Muscle layer of colon (tissue), 2 donors: ENCODE data around the gene POU2F1.

Experiments used
- H3K27ac ChIP-seq: one replicate; pipeline ENCODE4 v1.7.0; 2013; ENCODE audit warnings: low read depth, mild to moderate bottlenecking, low read length, moderate library complexity
- H3K27me3 ChIP-seq, 2 donors: one replicate each; pipeline ENCODE4 v1.7.0; 2013; ENCODE audit warnings: low read length in 2 of 2, mild to moderate bottlenecking in 2 of 2; ENCODE audit not compliant: insufficient read depth in 2 of 2, control insufficient read depth in 1 of 2
- H3K36me3 ChIP-seq: one replicate; pipeline ENCODE4 v1.7.0; 2013; ENCODE audit warnings: mild to moderate bottlenecking, low read length; ENCODE audit not compliant: insufficient read depth
- H3K4me1 ChIP-seq: one replicate; pipeline ENCODE4 v1.7.0; 2013; ENCODE audit warnings: mild to moderate bottlenecking, low read length; ENCODE audit not compliant: insufficient read depth
- H3K4me3 ChIP-seq, 2 donors: one replicate each; pipeline ENCODE4 v1.7.0; 2013; ENCODE audit warnings: low read length in 2 of 2, low read depth in 1 of 2, mild to moderate bottlenecking in 1 of 2, moderate library complexity in 1 of 2
- H3K9ac ChIP-seq: one replicate; pipeline ENCODE4 v1.7.0; 2013; ENCODE audit warnings: low read length
- H3K9me3 ChIP-seq: one replicate; pipeline ENCODE4 v1.7.0; 2013; ENCODE audit warnings: mild to moderate bottlenecking, low read length
- donor health status: abdominal sarcoma.
- donor health status: Adenocarcinoma of cecum.

The POU2F1 gene

DNA sequence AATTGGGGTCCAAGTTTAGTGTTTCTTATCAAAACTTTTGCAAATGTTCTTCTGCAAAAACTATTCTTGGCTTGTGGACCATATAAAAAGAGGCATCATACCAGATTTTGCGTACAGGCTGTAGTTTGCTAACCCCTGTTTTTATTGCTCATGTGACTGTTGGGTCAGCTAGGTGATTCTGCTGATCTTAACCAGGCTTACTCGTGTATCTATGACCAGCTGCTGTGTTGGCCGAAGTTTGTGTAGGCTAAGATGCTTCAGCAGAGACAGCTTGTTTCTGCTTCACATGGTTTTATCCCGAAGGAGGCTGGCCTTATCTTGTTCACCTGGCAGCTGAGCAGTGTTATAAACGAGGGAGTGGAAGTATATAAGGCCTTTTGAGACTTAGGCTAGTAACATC, 38.2 kb downstream of the POU2F1 start:
- Histone ChIP-seq H3K9ac (no peak overlapping the region), H3K27ac (no peak overlapping the region), H3K9me3 (no peaks in the 10 kb centered on the region), H3K36me3 (no peaks in the 10 kb centered on the region), H3K27me3 (no peaks in the 10 kb centered on the region), H3K4me1 (peaks cover 58% of the 10 kb centered on the region), H3K4me3 (peak overlapping the region in 1 of 2 donors; percentile 3)

DNA sequence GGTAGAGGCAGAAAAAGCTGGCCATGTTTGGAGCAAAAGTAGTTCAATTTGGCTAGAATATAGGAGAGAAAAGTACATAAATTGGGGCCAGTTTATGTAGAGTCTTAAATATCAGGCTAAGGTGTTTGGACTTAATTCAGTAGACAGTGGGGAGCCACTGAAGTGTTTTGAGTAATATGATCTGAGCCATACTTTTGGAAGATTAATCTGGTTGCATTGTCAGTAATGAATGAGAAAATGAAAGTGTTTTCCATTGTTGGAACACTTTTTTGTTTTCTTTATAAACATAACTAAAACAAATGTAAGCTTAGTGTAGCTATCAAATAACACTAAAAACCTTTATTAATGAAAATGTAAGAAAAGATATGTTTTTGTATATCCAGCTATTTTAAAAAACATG, 42.1 kb downstream of the POU2F1 start:
- H3K4me1 ChIP-seq = peaks cover 49% of the 10 kb centered on the region
- no peaks in the 10 kb centered on the region for H3K36me3 ChIP-seq
- H3K27ac ChIP-seq = no peak overlapping the region
- no peak overlapping the region for H3K9ac ChIP-seq
- H3K9me3 ChIP-seq = no peaks in the 10 kb centered on the region
- H3K27me3 ChIP-seq = no peaks in the 10 kb centered on the region
- H3K4me3 ChIP-seq = no peak overlapping the region

DNA sequence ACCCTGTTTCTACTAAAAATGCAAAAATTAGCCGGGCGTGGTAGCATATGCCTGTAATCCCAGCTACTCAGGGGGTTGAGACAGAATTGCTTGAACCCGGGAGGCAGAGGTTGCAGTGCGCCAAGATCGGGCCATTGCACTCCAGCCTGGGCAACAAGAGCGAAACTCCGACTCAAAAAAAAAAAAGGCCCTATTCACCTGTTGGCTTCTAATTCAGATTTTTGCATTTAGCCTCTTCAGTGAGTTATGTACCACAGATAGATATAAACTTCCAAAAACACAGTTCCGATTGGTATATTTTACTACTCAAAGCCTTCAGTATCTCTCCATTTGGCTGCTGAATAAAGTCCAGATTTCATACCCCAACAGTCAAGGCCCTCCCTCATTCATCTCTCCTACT, 42.7 kb downstream of the POU2F1 start:
- Histone ChIP-seq H3K4me1 (peaks cover 50% of the 10 kb centered on the region), H3K4me3 (no peak overlapping the region), H3K36me3 (no peaks in the 10 kb centered on the region), H3K9me3 (no peaks in the 10 kb centered on the region), H3K27me3 (no peaks in the 10 kb centered on the region), H3K9ac (no peak overlapping the region), H3K27ac (no peak overlapping the region)

DNA sequence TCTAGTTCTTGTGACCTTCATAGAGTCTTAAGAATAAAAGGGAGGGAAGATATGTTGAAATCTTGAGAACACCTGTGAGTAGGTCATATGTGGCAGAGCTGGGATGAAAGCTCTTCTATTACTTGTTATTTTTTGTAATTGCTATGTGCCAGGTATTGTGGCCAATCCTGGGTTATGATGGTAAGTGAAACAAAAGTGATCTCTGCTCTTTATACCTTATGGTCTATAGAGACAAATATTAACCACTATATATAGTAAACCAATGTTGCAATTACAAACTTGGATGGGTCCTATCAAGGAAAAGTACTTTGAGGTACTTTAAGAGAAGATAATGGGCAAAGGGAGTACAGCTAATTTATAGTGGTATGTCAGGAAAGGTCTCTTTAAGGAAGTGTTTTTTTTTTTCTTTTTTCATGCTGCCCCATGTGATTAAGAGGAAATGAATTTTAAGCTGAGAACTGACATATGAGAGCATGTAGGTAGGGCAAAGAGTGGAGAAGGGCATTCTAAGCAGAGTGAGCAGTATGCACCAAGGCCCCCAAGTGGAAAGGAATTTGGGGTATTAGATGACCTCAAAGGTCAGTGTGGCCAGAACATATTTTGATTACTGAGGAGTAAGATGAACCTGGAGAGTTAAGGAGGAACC, 43.3 kb downstream of the POU2F1 start:
- Histone ChIP-seq H3K36me3 (no peaks in the 10 kb centered on the region), H3K27me3 (no peaks in the 10 kb centered on the region), H3K4me3 (no peak overlapping the region), H3K9ac (no peak overlapping the region), H3K27ac (no peak overlapping the region), H3K4me1 (peaks cover 47% of the 10 kb centered on the region), H3K9me3 (no peaks in the 10 kb centered on the region)

DNA sequence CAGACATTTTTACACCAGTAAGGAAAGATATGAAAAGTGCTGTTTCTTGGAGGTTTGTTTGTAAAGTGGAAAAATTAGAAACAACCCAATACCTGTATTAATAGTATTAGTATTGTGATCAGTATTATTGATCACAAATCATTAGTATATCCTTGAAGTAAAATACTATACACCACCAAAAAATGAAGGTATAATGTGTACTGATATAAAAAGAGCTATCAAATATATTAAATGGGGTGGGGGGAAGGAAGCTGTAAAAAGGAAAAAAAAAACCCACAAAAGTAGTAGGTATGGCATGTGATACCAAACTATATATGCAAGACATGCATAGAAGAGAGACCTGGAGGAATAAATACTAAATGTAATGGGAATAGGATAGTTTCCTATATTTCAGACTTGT, 46.3 kb downstream of the POU2F1 start:
- peaks cover 38% of the 10 kb centered on the region for H3K4me1 ChIP-seq
- H3K9ac ChIP-seq = no peak overlapping the region
- H3K36me3 ChIP-seq = no peaks in the 10 kb centered on the region
- no peaks in the 10 kb centered on the region for H3K9me3 ChIP-seq
- no peak overlapping the region for H3K27ac ChIP-seq
- no peak overlapping the region for H3K4me3 ChIP-seq
- no peaks in the 10 kb centered on the region for H3K27me3 ChIP-seq

DNA sequence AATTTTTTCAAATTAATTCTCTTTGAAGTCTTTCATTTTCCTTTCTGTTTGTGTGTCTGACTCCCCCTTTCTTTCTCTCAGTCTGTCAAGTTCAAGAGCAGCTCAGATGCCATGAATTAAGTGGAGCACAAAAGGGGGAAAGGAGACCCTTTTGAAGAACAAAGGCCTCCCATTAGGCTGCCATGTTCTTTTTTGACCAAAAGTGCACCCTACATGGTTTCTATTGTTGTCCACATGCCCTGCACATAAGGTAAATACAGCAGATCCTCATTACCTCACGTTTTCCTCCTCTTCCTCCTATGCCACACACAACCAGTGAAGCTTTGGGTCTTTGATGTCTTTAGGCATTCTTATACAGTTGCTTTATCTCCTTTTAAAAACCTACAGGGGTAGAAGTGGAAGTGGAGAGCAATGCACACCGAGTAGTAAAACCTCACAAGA, 47.7 kb downstream of the POU2F1 start:
- Histone ChIP-seq H3K4me1 (peaks cover 36% of the 10 kb centered on the region), H3K27me3 (no peaks in the 10 kb centered on the region), H3K9ac (no peak overlapping the region)

DNA sequence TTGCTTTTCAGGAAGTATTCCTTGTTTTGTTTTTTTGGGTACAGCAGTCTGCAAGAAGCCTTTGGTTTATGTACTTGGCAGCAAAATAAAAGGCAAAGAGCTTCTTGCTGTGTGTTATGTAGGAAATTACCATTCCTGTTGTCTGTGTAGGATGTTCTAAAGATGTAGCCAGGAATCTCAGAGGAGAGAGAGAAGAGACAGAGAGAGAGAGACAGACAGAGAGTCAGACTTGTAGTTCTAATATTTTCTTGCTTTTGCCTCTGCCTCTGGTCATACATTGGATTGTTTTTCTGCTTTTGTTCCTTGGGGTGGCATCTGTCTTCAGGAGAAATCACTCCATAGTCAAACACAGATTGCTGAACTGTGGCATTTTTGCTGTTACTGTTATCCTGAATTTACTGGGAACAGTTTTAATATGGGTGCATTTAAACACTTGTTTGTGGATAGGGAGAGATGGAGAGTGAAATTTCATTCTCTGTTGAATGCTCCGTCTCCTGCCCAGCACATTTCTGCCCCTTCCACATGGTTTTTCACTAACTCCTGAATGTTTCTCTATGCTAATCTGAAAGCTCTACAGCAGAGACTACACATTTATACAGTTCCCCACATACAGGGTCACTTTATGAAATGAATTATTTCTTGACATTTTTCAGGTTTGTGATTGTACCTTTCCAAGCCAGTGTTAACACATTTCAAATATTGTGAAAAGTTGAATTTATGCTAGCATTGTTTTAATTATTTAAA, 49.8 kb downstream of the POU2F1 start:
- Histone ChIP-seq H3K4me3 (no peak overlapping the region), H3K9me3 (no peaks in the 10 kb centered on the region), H3K27me3 (no peaks in the 10 kb centered on the region), H3K36me3 (no peaks in the 10 kb centered on the region), H3K9ac (no peak overlapping the region), H3K27ac (no peak overlapping the region), H3K4me1 (peaks cover 37% of the 10 kb centered on the region)

More for the DNA sequence above, 47.7 kb downstream of the POU2F1 start:
- no peak overlapping the region for H3K4me3 ChIP-seq
- no peaks in the 10 kb centered on the region for H3K36me3 ChIP-seq
- H3K27ac ChIP-seq = no peak overlapping the region
- no peaks in the 10 kb centered on the region for H3K9me3 ChIP-seq

DNA sequence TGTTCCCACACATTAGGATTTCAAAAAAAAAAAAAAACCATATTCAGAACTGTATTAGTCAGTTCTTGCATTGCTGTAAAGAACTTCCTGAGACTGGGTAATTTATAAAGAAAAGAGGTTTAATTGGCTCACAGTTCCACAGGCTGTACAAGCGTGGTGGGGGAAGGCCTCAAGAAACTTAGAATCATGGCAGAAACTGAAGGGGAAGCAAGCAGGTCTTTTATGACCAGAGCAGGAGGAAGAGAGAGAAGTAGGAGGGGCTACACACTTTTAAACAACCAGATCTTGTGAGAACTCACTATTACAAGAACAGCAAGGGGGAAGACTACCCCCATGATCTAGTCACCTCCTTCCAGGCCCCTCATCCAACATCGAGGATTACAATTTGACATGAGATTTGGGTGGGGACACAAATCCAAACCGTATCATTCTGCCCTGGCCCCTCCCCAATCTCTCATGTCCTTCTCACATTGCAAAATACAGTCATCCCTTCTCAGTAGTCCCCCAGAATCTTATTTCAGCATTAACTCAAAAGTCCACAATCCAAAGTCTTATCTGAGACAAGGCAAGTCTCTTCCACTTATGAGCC, 51.8 kb downstream of the POU2F1 start:
- Histone ChIP-seq H3K4me3 (no peak overlapping the region), H3K36me3 (no peaks in the 10 kb centered on the region), H3K9me3 (no peaks in the 10 kb centered on the region), H3K27me3 (no peaks in the 10 kb centered on the region), H3K4me1 (peaks cover 37% of the 10 kb centered on the region), H3K27ac (no peak overlapping the region), H3K9ac (no peak overlapping the region)

DNA sequence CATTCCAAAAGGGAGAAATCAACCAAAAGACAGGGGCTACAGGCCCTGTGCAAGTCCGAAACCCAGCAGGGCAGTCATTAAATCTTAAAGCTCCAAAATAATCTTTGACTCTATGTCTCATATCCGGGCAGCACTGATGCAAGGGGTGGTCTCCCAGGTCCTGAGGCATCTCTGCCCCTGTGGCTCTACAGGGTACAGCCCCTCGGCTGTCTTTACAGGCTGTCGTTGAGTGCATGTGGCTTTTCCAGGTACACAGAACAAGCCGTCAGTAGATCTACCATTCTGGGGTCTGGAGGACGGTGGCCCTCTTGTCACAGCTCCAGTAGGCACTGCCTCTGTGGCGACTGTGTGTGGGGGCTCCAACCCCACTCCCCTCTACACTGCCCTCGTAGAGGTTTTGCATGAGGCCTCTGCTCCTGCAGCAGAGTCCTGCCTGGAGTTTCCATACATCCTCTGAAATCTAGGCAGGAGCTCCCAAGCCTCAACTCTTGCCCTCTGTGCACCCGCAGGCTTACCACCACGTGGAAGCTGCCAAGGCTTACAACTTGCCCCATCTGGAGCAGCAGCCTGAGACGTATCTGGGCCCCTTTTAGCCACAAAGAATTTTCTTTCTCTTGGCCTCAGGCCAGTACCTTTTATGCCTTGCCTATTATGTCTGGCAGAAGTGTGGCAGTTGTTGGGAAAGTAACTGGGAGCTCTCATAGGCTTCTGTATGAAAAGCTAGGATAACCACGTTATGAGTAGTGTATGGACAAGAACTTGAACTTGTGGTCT, 52.5 kb downstream of the POU2F1 start:
- H3K9ac ChIP-seq = no peak overlapping the region
- H3K36me3 ChIP-seq = no peaks in the 10 kb centered on the region
- no peaks in the 10 kb centered on the region for H3K27me3 ChIP-seq
- peaks cover 36% of the 10 kb centered on the region for H3K4me1 ChIP-seq
- H3K9me3 ChIP-seq = no peaks in the 10 kb centered on the region
- H3K4me3 ChIP-seq = no peak overlapping the region
- no peak overlapping the region for H3K27ac ChIP-seq

DNA sequence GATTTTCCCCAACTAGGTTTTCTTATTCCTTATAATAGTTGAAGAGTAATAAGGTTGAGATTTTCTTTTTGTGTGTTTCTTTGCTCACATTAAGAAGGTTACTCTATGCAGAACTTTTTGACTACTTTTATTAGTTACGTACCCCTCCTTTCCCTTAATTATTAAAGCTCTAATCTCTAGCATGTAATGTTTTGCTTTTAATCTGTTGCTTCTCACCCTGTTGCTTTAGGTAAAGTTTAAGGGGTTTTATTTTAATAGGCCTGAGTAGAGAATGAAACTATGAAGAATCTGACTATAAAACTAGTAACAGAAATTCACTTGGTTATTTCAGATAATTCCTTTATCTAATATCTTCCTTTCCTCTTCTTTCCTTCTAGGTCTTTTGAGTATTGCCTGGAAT, 53.4 kb downstream of the POU2F1 start:
- no peak overlapping the region for H3K9ac ChIP-seq
- no peak overlapping the region for H3K27ac ChIP-seq

DNA sequence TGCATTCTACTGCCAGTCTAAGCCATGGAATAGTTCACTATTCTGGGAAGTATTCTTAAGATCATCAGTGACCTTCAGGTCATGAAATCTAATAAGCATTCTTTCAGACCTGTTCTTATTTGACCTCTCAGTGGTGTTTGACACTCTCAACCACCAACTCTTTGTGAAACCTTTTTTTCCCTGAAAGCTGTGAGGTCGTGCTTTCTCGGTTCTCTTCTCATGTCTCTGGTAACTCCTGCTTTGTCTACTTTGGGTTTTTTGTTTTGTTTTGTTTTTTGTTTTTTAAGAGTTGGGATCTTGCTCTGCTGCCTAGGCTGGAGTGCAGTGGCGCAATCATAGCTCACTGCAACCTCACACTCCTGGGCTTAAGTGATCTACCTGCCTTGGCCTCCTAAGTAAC, 56.3 kb downstream of the POU2F1 start:
- H3K27ac ChIP-seq = no peak overlapping the region
- H3K4me1 ChIP-seq = peaks cover 21% of the 10 kb centered on the region
- H3K4me3 ChIP-seq = no peak overlapping the region
- no peak overlapping the region for H3K9ac ChIP-seq
- no peaks in the 10 kb centered on the region for H3K9me3 ChIP-seq
- H3K27me3 ChIP-seq = no peaks in the 10 kb centered on the region
- H3K36me3 ChIP-seq = no peaks in the 10 kb centered on the region

More for the DNA sequence above, 53.4 kb downstream of the POU2F1 start:
- Histone ChIP-seq H3K36me3 (no peaks in the 10 kb centered on the region), H3K27me3 (no peaks in the 10 kb centered on the region), H3K9me3 (no peaks in the 10 kb centered on the region), H3K4me3 (no peak overlapping the region), H3K4me1 (peaks cover 31% of the 10 kb centered on the region)
